OCI-LY7 (cell line): ENCODE measurements around the gene CBFA2T3.

ENCODE experiments used
- EZH2phosphoT487 ChIP-seq: fragments of 200-600 bp; sonication (generic); IDR thresholded peaks from 2 replicates; pipeline ENCODE4 v1.6.1; 2018; ENCODE audit warnings: low read depth, borderline replicate concordance, mild to moderate bottlenecking, mixed run types, antibody characterized with exemption, low read length, moderate library complexity, mixed read lengths
- TF ChIP-seq, protein P1 (sequence below): fragments of 200-600 bp; sonication (generic); conservative IDR thresholded peaks from 2 replicates; pipeline ENCODE4 v1.5.1; 2014; ENCODE audit warnings: mild to moderate bottlenecking, antibody characterized with exemption, low read length, moderate library complexity, mixed read lengths

DNA sequence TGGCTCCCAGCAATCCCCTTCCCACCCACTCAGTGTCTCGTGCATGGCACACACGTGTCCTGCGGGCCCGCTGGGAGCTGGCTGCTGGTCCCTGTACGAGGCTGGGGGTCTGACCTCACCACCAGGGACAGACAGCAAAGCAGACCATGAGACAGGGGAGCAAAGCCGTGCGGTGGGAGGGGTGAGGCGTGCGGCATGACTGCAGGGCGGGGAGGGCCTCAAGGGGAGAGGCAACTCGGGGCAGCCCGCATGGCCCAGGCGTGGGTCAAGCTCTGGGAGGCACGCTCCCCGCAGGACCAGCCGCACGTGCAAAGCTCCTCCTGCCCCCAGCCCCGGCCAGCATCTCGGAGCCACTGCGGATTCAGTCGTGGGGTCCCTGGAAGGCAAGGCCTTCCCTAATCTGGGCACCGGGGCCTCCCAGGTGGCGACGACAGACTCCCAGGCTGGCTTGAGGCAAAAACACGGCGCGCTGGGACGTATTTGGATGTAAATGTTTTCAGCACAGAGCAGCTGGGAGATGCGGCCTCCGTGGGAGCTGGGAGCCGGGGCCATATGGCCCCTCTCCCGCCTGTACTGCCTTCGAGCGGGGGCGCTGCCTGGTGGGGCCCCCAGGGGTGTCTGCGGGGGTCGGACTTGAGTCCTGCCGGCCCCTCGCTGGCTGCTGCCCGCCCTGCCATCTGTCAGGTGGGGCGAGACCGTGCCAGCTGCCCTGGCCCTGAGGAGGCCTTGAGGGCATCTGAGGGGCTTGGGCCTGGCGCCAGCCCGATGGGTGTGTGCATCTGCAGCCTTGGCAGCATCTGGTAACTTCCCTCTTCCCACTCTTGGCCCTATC, 12.2 kb upstream of the CBFA2T3 start:
- TF ChIP-seq, protein P1, sequence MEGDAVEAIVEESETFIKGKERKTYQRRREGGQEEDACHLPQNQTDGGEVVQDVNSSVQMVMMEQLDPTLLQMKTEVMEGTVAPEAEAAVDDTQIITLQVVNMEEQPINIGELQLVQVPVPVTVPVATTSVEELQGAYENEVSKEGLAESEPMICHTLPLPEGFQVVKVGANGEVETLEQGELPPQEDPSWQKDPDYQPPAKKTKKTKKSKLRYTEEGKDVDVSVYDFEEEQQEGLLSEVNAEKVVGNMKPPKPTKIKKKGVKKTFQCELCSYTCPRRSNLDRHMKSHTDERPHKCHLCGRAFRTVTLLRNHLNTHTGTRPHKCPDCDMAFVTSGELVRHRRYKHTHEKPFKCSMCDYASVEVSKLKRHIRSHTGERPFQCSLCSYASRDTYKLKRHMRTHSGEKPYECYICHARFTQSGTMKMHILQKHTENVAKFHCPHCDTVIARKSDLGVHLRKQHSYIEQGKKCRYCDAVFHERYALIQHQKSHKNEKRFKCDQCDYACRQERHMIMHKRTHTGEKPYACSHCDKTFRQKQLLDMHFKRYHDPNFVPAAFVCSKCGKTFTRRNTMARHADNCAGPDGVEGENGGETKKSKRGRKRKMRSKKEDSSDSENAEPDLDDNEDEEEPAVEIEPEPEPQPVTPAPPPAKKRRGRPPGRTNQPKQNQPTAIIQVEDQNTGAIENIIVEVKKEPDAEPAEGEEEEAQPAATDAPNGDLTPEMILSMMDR, result no peak
- TF ChIP-seq EZH2phosphoT487, result no peak
